Smooth muscle cell (in vitro differentiated cells): ENCODE results near the gene WDR88. TPM values are rescaled to one million over a fixed set of nuclear protein-coding genes. Genes with fewer than 3 reads are reported as not detected.
A peak's percentile ranks its signal among the peaks of the same experiment; 100 is the strongest.

ENCODE experiments used
- DNase-seq: peaks from one replicate; lab custom pipeline; 2025; ENCODE audit not compliant: unreplicated experiment; lab: John Stamatoyannopoulos, UW
- H2AFZ ChIP-seq: fragments of 200-600 bp; sonication (generic); 2 replicates; pipeline ENCODE4 v1.6.0; 2016; ENCODE audit warnings: antibody characterized with exemption, low read depth, mild to moderate bottlenecking
- H3F3A ChIP-seq: fragments of 200-600 bp; sonication (generic); 2 replicates; pipeline ENCODE4 v1.6.0; 2017; ENCODE audit warnings: antibody characterized with exemption, low read depth
- H3K27ac ChIP-seq: fragments of 200-600 bp; sonication (generic); 2 replicates; pipeline ENCODE4 v1.5.1; 2016; ENCODE audit warnings: low read depth, mild to moderate bottlenecking
- H3K27me3 ChIP-seq: fragments of 200-600 bp; sonication (generic); 2 replicates; pipeline ENCODE4 v1.6.1; 2016; ENCODE audit warnings: low read depth, mild to moderate bottlenecking
- H3K36me3 ChIP-seq: fragments of 200-600 bp; sonication (generic); 2 replicates; pipeline ENCODE4 v1.5.1; 2016; ENCODE audit warnings: low read depth
- H3K4me1 ChIP-seq: fragments of 200-600 bp; sonication (generic); 2 replicates; pipeline ENCODE4 v1.5.1; 2016; ENCODE audit warnings: low read depth
- H3K4me2 ChIP-seq: fragments of 200-600 bp; sonication (generic); 2 replicates; pipeline ENCODE4 v1.6.0; 2016; ENCODE audit warnings: mild to moderate bottlenecking
- H3K4me3 ChIP-seq: fragments of 200-600 bp; sonication (generic); 2 replicates; pipeline ENCODE4 v1.5.1; 2016; ENCODE audit warnings: mild to moderate bottlenecking
- H3K79me2 ChIP-seq: fragments of 200-600 bp; sonication (generic); 2 replicates; pipeline ENCODE4 v1.6.0; 2016; ENCODE audit warnings: low read depth, mild to moderate bottlenecking
- H3K9ac ChIP-seq: fragments of 200-600 bp; sonication (generic); 2 replicates; pipeline ENCODE4 v1.6.0; 2016; ENCODE audit warnings: low read depth
- H3K9me3 ChIP-seq: fragments of 200-600 bp; sonication (generic); replicated peaks from 2 replicates; pipeline ENCODE4 v1.5.1; 2016; ENCODE audit warnings: low read depth
- H4K20me1 ChIP-seq: fragments of 200-600 bp; sonication (generic); 2 replicates; pipeline ENCODE4 v1.6.0; 2016; ENCODE audit warnings: low read depth
- CTCF ChIP-seq: fragments of 200-600 bp; sonication (generic); IDR thresholded peaks from 2 replicates; pipeline ENCODE4 v1.5.1; 2017; ENCODE audit warnings: borderline replicate concordance, mild to moderate bottlenecking, antibody characterized with exemption; ENCODE audit not compliant: insufficient read depth, poor library complexity, severe bottlenecking
- WGBS: methylation state at CpG from one replicate; pipeline ENCODE4 v1.1.7; 2016; ENCODE audit warnings: low lambda C conversion rate; 5-methylcytosine and 5-hydroxymethylcytosine counted together
- polyA plus RNA-seq: library from polyadenylated mRNA; unstranded; fragments of >200 nt; fragmentation: Nextera tagmentation; extraction: Ambion mirVana; gene quantifications from 2 replicates; pipeline ENCODE4 v1.2.1, GENCODE V29; 2016
- total RNA-seq: library from RNA; depleted of rRNA; stranded (reverse); fragments of >200 nt; gene quantifications from 2 replicates; pipeline ENCODE4 v1.2.3, GENCODE V29; 2014

Gene WDR88
- total and polyA plus RNA-seq, 2 experiments from 2014 or later = not detected

DNA sequence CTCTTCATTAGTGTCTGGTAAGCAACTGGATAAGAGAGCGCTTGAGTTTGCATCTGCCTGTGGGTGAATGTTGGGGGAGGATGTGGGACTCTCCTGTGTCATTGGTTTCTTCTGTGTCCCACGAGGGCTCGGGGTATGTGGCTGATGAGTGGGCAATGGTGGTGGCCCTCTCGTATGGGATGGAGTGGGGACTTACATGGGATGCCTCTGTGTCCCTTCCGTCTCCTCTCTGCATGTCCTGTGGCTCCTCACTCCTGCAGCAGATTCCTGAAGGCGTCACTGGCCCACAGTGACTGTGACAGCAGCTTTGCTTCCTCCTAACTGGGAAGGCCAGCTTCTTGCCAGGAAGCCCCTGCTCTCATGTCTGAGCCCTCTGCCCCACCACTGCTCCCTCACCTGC is 59.6 kb downstream of the WDR88 start:
- Histone ChIP-seq H4K20me1 (peaks cover 6% of the 10 kb centered on the region), H3F3A (no peaks in the 10 kb centered on the region)

DNA sequence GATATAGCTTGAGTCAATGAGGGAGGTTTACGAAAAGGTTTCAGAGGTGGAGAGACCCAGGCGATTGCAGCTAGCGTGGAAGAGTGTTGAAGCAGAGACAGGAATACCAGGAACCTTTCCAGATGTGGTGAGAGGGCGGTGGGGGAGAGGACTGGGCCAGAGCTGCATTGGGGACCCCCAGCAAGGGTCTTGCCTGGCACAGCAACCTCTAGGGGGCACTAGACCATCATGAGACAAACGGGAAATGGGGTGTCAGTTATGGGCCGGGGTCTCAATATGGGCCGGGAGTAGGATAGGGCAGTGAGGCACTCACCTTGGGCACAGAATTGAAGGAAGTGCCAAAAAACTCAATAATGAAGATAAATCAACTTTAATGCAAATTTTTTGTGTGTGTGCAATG is 60.1 kb downstream of the WDR88 start:
- Histone ChIP-seq H4K20me1 (peaks cover 8% of the 10 kb centered on the region), H3K27ac (no peak overlapping the region), H3K79me2 (no peaks in the 10 kb centered on the region), H3K4me2 (no peak overlapping the region), H3K36me3 (no peaks in the 10 kb centered on the region), H3K4me1 (no peaks in the 10 kb centered on the region), H3K9ac (no peak overlapping the region), H3F3A (no peaks in the 10 kb centered on the region), H3K27me3 (no peaks in the 10 kb centered on the region), H3K4me3 (no peak overlapping the region), H3K9me3 (no peaks in the 10 kb centered on the region), H2AFZ (no peak overlapping the region)
- no peak for DNase-seq
- 76% methylated on average over 7 of the region's 7 CpGs for WGBS
- peak; percentile 17 for TF ChIP-seq CTCF

More for the DNA sequence above, 59.6 kb downstream of the WDR88 start:
- Histone ChIP-seq H3K27me3 (no peaks in the 10 kb centered on the region), H3K9me3 (no peaks in the 10 kb centered on the region), H3K4me3 (no peak overlapping the region), H3K4me1 (no peaks in the 10 kb centered on the region), H3K4me2 (no peak overlapping the region), H3K27ac (no peak overlapping the region), H3K36me3 (no peaks in the 10 kb centered on the region), H2AFZ (no peak overlapping the region), H3K9ac (no peak overlapping the region), H3K79me2 (no peaks in the 10 kb centered on the region)
- no peak for DNase-seq
- WGBS = 84% methylated on average over 6 of the region's 6 CpGs
- TF ChIP-seq CTCF = no peak

DNA sequence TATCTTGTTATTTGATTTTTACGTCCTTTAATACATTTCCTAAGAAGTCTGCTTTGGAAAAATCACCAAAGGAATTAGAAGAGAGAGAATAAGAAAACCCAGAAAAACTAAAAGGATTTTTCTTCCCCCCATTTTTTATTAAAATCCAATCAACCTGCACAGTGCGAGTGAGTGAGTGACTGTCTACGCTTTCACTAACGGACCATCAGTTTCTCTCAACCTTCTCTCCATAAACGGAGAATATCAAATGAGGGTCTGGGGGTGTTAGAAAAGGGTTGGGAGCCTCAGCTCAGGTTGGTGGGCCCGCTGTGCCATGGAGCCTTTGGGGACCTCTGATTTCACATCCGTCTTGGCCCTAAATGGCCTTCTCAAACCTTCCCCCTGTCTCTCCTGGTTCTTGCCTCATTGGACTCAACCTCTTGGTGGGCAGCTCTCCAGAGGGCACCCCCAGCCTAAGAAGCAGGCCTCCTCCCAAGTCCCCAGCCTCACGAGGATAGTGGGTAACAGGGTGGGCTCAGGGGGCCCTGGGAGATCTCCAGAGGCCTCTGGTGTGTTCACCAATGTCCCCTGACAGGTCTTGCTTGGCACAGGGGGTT is 61.5 kb downstream of the WDR88 start:
- no peak for DNase-seq
- H3K9me3 ChIP-seq = no peaks in the 10 kb centered on the region
- no peak overlapping the region for H3K9ac ChIP-seq
- H4K20me1 ChIP-seq = peaks cover 9% of the 10 kb centered on the region
- H2AFZ ChIP-seq = no peak overlapping the region
- no peaks in the 10 kb centered on the region for H3K79me2 ChIP-seq
- WGBS = 93% methylated on average over 8 of the region's 8 CpGs
- no peaks in the 10 kb centered on the region for H3K4me1 ChIP-seq
- TF ChIP-seq CTCF = no peak
- peak overlapping the region; percentile 30 for H3K4me3 ChIP-seq
- no peaks in the 10 kb centered on the region for H3F3A ChIP-seq
- H3K36me3 ChIP-seq = no peaks in the 10 kb centered on the region
- peak overlapping the region; percentile 54 for H3K4me2 ChIP-seq
- H3K27me3 ChIP-seq = no peaks in the 10 kb centered on the region
- no peak overlapping the region for H3K27ac ChIP-seq

DNA sequence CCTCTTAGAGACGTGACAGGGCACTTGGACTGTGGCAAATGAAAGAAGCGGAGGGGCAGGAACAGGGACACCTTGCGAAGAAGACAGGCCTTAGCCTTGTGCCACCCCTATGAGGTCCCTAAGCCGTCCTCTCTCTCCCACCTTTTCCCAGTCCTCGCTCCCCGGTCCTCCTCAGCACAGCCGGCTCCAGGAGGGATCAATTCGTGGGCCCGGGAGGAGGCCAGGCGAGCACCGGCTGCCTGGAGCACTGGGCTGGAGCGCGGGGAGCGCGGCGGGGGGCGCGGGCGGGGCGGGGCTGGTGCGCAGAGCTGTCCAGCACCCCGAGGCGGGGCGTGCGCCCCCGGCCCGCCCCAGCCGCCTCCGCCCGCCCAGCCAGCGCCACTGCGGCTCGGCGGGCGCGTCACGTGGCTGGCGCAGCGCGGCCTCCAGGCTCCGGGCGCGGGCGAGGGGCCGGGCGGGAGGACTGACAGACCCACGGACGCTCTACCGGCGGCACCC is 62.0 kb downstream of the WDR88 start, which contains the start of gene LRP3:
TSS of gene LRP3 (plus strand) at position 466 of the 498 bp plus-strand sequence. CDS start 456 bp downstream, outside the sequence.
- Histone ChIP-seq H4K20me1 (peaks cover 9% of the 10 kb centered on the region), H3K4me1 (no peaks in the 10 kb centered on the region), H2AFZ (peak within 1 kb of the TSS; percentile 81), H3K27me3 (no peaks in the 10 kb centered on the region), H3K9ac (peak within 1 kb of the TSS; percentile 51), H3F3A (no peaks in the 10 kb centered on the region), H3K4me3 (peak within 1 kb of the TSS; percentile 72), H3K36me3 (no peaks in the 10 kb centered on the region), H3K9me3 (no peaks in the 10 kb centered on the region), H3K4me2 (peak within 1 kb of the TSS; percentile 99), H3K27ac (no peak within 1 kb of the TSS), H3K79me2 (no peaks in the 10 kb centered on the region)
- no peak for TF ChIP-seq CTCF
- WGBS = 45% methylated on average over 6 of the region's 50 CpGs
- DNase-seq = no peak
